Germinal center (tissue), 1 donor: ENCODE measurements around the gene HOXC12.

Experiments
- DNase-seq: peaks from one replicate; pipeline ENCODE4 v3.0.0; 2012; ENCODE audit warnings: mixed read lengths, low spot score

Gene HOXC12

DNA sequence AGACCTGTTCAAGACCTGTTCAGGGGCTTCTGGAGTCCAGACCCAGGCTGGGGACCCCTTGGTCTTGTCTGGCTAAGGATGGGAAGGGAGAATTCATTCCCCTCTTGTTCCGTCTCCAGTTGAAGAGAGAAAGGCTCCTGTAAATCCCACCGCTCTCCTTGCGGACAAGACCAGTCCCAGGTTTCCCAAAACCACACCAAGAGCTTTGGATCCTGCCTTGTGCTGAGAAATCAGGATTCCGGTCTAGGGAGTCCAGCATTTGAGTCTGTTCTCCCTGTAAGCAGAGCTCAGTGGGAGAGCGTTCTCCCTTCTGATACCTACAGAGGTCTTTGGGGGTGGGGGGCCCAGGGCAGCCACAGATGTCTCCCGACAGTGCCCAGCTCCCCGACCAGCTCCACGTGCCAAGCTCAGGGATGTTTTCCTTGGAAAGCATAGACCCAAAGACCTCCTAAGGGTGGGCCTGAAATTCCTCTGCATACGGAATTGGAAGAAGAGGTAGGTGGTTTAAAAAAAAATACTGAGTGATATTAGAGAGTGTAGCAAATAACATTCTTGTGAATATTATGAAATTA lies 14.2 kb upstream of the HOXC12 start:
- no peak for DNase-seq

DNA sequence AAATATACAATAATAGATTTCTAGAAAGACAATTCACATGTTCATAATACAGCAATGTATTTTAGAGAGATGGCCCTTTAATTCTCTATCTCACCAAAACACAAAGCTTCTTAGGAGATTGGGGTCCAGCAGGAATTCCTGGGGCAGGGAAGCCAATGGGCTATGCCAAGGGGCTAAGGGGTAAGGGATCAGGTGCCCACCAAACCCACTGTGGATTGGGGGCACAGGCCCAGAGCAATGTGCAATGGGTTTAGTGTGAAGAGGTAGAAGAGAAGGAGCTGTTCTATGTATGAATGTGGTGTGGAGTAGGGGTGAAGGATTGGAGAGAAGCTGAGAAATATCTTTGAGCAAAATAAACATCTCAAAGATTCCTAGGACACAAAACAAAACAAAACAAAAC lies 13.5 kb upstream of the HOXC12 start:
- no peak for DNase-seq

DNA sequence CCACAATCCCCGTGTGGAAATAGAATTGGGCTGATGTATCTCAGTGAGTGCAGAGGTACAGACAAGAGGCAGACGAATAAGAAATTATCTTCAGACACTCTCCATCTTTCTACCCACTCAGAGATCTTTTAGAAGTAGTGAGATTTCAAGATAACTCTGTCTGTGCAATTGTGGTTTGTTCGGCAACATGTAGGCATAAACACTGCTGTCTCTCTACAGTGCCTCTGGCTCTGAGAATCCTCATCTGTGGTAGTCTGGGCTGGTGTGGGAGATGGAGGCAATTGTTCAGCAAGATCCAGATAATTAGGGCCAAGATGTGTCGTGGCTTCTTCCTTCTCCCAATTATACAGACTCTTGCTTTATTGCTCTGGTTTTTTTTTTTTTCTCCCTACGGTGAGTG lies 13.0 kb upstream of the HOXC12 start:
- no peak for DNase-seq

DNA sequence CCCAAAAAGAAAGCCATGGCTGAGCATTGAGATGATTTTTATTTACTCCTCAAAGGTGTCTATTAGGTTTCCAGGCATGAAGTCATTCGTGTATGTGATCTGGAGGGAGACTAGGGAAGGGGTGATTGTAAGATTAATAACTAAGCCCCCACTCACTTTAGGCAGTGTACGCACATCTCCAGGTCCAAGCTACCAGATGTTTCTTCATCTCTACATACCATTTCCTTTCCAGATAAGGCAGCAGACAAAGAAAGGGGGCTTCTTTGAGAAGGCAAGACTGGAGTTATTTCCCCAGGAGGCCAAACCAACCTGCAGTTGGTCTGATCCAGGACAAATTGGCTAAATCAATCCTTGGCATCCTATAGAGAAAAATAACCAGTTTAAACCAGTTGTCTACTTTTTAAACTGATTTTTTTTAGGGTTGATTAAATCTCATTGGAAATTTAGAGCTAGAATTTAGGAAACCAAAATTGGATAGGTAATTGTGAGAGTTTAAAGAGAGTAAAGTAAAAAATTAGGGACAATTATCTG lies 12.2 kb upstream of the HOXC12 start:
- DNase-seq, result no peak

DNA sequence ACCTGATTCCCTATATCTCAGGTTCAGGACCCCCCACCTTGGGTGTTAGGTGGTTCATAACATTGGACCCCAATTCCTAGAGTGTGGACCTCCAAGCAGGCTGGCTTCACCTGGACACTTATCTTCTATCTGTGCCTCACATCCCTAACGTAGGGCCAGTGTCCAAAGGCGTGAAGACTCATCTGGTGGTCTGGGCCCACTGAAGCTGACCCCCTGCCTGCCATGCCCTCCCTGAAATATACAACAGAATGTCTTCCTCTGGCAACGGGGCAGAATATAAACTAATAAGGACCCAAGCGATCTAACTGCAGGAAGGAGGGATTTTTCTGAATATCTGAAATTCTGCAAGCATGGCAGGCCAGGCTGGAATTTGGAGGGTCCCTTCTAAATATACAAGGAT lies 10.5 kb upstream of the HOXC12 start:
- DNase-seq, result no peak

DNA sequence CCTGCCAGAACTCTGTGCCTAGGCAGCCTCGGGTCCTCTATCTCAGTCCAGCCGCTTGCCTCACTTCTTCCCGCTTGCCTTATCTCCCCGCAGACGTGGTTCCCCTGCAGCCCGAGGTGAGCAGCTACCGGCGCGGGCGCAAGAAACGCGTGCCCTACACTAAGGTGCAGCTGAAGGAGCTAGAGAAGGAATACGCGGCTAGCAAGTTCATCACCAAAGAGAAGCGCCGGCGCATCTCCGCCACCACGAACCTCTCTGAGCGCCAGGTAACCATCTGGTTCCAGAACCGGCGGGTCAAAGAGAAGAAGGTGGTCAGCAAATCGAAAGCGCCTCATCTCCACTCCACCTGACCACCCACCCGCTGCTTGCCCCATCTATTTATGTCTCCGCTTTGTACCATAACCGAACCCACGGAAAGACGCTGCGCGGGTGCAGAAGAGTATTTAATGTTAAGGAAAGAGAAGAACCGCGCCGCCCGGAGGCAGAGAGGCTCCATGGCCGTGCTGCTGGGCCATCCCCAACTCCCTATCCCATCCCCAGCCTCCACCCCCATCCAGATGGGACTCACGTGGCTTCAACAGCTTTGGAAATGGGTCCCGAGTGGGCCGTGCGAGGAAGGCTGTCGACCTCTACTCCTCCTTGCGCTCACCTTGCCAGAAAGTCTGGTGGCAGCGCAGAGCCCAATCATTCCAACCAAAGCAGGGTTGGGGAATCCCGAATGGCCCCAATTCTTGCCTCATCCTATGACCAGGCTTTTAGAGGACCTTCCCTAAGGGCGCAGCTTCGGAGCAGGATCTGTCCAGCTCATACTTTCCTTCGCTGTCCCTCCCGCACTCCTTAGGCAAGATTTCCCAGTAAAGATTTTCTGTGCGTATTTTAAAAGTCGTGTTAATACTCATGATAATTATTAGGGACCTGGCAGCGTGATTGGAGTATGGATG lies 9.5 kb upstream of the HOXC12 start:
- DNase-seq, result no peak

DNA sequence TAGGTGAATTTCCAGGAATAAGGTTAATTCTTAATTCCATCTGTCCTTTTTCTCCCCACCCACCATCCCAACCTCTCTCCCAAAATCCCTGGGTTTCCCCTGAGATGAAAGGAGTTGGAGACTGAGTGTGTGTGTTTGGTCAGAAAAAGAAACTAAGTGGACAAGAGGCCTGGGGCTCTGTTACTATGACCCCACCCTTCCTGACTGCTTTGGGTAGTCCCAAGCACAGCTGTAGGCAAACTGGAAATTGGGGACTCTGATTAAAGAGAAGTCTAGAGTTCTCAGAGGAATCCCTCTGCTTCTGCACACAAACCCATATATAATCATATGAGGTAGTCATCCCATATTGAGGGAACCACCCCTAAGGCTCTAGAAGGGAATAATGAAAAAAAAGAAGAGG lies 7.0 kb upstream of the HOXC12 start:
- no peak for DNase-seq

DNA sequence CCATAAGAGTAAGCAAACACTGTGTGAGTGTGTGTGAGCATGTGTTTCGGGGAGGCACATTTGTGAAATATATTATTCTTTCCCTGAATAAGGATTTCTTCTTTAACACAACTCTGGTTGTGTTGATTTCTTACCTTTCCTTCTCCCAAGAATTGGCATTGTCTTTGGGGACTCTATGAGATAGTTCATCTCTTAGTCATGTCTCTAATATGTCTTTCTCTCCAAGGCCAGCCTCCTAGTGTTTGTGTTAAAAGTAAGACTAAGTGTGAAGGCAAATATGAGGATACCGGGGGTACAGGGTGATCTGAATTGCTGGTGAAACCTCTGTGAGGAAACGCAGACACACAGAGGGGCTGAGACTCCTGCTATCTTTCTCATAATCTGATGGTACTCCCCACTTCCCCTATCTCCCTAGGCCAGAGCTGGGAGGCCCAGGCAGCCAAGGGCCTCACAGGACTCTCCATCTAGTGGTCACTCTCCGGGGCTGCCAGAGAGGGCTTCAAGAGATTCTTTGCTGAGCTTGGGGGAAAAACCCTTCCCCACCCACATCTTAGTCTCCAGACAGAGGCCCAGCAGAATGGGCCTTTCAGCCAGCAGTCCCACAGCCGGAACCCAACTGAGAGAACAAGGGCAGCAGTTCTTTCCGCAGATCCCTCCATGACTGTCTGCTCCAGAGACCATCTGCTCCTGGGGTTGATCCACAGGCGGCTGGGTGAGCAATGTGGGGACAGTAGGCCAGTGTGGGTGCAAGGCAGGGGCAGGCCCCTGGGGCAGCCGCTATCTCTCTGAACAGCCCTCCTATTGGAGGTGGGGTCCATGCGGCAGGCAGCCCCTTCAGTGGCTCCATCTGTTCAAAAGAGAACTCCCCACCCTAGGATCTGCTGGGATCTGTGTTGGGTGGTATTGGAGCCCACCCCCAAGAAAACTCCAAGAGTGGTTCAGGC lies 5.8 kb upstream of the HOXC12 start:
- no peak for DNase-seq

DNA sequence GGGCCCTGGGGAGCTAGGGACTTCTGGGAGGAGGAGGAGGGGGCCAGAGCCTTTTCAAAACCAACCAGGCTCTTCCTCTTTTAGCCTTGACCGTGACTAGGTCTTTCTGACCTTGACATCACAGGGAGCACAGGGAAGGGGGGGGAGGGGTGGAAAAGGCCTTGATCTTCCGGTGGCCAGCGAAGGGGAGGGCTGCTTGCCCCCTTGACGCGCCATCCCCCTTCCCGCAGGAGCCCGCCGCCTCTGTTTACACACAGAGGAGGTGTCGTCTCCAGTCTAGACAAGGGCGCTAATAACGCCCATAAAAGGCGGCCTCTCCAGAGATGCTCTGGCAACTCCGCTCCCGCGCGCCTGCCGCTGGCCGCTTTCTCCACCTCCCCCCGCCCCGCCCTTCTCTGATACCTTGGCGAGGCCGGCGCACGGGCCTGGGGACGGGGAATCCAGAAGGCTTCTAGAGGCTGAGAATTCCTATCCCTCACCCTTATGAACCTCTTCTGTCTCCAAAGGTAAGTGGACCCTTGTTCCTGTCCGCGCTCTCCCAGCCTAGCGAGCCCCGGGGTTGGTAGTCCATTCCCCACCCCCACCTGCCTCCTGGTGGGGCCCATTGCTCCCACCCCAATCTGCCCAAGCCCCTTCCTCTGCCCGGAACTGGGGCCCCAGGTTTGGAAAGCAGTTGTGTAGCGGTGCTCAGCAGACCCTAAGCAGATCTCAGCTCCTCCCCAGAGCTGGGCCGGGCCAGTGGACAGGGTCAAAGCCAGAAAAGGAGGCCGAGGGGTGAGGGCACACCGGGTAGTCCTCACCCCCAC lies 4.9 kb upstream of the HOXC12 start:
- no peak for DNase-seq

DNA sequence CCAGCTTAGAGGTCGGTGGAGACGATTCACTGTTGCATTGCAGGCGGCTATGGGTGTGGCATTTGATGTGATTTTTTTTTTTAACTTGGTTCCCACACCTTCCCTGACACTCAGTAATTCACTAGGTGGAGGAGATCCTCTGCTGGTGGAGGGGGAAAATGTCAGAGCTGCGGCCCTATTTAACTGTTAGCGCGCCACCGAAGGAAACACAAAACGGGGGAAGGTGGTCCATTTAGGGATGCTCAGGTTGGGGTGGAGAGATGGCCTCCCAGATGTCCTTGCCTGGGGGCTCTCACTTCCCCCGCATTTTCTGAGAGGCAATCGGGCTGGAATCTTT lies 4.3 kb upstream of the HOXC12 start:
- DNase-seq, result no peak

DNA sequence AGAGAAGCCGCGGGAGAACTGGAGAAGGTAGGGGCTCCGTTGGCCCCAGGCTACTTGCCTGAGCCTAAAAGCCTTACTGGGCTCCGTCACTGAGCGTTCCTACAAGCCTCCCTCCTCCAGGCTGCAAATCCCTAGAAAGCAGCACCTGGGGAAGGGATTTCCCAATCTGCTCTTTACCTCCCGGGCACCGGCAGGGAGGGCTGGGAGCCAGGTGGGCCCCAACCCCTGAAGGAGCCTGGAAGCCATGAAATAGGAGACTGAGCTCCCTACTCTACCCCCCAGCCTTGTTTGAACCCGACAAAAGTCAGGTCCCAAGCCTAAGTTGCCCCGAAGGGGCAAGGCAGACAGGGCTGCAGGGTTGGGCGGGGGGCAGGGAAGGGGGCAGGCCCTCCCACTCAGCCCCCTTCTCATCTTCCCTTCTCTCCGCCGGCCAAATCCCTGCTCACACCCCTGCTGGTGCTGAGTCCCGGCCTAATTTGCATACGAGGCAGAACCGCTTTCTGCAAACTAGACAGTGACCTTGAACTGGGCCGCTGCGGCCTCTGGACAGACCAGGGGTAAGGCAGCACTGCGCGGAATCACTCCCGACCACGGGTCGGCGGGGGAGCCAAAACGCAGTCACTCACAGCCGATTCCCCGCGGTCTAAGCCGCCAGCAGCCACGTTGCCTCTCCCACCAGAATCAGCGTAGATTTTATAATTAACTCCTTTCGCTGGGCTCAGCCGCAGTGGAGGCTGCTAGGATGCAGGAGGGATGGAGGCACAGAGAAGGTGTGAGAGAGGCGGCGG lies 3.7 kb upstream of the HOXC12 start:
- DNase-seq, result no peak

DNA sequence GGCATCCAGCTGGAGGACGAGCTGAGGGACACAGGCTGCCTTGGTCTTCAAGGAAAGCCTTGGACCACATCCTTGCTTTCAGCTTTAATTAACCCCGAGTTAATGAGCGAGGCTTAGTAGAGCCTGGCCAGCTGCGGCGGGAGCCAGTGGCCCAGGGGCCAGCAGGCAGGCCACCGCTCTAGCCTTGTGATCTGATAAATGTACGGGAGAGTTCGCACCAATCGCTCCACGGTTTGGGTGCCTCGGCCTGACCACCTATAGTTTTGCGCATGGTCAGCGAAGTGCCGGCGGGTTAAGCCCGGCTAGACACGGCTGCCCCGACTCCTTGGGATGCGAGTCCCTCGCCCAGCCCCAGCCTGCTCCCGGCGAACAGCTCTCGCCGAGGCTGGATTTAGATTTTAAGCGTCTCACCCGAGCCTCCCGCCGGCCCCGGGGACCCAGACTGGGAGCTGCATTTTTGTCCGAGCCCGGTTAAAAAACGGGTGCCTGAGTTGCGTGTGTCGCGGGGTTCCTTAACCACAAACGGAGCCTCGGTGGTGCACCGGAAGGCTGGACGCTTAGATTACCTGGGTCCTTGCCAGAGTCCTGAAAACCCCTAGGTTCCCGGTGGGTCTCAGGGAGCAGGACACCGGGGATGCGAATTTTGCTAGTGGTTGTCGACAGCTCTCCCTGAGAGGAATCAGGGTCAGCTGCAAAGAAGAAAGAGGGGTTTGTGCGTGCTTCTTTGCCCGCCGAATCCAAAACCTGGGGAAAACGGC lies 2.9 kb upstream of the HOXC12 start:
- no peak for DNase-seq

DNA sequence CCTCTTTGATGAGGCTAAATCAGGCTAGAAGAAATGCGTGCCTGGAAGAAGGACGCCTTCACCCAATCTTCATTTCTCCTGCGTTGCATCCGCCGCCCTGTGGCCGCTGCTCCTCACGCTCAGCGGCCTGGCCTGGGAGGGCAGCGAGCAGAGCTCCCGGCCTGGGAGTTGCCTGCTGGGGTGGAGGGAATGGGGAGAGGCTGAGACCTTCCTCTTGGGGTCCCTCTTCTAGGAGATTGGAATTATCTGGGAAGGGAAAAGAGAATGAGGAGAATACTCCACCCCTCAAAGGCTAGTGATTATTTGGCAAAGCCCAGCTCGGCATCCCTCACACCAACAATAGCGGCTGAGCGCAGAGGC lies 2.4 kb upstream of the HOXC12 start:
- DNase-seq, result no peak

DNA sequence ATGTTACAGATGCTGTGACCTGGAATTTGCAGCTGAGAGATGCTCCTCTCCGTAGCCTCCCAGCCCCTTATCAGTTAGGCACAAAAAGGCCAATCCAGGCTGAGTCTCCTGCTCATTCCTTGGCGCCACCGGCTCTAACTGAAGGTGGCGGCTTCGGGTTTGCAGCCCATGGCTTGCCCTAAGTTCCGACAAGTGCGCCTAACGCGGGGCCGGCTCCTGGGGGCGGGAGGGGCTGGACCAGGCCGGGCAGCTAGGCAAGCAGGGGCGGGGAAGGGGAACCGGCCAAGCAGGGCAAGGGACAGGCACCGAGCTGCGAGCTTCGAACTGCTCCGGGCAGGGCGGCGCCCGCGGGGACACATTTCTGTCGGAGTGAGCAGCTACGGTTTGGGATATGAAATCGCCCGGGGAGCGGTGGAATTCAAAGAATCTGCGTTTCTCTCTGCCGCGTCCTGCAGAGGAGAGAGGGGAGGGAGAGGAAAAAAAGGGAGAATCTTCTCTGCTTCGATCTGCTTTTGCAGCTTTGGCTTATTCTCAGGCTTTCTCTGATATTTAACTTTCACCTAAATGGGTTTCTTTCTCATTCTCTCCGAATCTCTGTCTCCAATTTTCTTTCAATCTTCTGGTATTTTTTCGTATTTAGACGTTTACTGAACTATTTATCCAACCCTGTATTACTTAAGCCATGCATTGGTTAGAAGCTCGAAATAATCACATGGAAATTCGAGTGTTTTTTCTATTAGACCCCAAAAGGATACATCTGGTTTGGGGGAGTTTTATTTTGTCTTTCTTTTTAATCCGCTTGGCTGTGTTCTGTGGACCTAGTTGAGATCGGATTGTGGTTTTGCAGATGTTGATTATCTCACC lies 1.6 kb upstream of the HOXC12 start:
- DNase-seq, result no peak

DNA sequence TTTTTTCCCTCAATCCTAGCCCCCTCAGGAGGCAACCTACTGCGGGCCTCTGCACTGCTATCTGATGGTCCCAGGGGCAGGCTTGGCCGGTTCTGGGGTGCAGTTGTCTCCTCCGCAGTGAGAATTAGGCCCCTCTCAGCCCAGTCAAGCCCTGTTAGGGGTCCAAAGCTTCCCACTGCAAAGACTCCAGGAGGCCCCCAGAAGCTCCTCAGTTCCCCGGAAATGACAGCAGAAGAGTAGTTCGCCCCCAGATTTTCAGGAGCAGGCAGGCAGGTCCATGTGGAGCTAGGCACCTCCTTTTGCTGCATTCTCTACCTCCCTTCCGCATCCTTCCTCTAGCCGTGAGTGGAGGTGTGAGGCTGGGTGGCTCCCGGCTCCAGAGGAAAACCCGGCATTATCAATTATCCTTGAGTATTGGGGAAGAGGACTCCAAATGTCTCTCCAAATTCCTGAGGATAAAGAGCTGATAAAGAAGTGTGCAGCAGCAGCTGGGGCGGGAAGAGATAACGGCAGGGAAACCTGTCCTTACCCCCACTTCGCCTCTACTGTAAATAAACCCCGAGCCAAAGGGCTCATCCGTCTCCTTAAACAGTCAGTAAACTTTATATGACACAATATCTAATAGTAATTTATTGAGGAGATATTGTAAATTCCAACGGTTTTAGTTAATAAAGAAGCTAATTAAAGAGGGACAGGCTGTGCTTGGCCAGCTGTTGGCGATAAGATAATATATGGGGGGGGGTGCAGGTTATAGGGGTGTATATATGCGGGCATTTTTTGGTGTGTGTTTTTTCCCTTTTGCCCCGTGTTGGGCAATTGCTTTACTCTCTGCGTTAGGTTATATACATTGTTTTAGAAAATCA lies 641 bp upstream of the HOXC12 start:
- no peak for DNase-seq

DNA sequence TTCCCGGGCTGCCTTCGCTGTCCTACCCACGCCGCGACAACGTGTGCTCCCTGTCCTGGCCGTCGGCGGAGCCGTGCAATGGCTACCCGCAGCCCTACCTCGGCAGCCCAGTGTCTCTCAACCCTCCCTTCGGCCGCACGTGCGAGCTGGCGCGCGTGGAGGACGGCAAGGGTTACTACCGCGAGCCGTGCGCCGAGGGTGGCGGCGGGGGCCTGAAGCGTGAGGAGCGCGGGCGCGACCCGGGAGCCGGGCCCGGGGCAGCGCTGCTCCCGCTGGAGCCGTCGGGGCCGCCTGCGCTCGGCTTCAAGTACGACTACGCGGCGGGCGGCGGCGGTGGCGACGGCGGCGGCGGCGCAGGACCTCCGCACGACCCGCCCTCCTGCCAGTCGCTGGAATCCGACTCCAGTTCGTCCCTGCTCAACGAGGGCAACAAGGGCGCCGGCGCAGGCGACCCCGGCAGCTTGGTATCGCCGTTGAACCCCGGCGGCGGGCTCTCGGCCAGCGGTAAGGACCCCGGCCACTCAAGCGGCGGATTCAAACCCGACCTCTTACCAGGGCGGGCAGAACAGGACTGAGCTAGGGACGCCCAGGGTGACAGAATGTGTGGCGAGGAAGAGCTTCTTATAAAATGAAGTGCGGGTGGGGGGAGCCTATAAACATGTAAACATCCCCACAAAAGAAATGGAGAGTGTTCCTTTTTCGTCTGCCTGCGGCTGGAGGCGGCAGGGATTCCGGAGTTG lies 503 bp downstream of the HOXC12 start:
- no peak for DNase-seq

DNA sequence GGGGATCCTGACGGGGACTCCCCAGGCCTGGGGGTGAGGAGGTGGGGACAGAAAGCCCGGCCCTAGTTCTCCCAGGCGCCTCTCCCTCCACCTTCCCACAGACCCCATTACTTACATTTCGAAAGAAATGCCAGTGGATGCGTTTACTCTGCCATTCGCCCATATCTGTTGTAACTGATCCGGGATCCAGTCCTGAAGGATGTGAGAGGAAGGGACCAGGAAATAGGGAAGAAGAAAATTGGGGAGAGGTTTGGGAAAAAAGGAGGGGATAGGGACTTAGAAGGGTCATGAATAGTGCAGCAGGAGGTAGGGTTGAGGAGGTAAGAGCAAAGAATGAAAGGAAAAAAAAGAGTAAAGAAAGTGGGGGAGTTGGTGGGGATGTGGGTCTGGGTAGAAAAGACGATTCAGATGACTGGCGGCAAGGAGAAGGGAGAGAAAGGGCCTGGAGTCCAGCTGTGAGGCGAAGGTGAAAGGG lies 1.1 kb downstream of the HOXC12 start:
- no peak for DNase-seq
